H1 (cell line): Measurements from ENCODE around the gene TMEM117. TPM values are rescaled to one million over a fixed set of nuclear protein-coding genes. Genes with fewer than 3 reads are reported as not detected.

Source experiments
- CTCF ChIA-PET: fragments of 300-600 bp; sonication (Branson Sonifier 250); formaldehyde crosslinking; loops from one replicate; lab custom pipeline; 2021; ENCODE audit not compliant: partially characterized antibody; lab: Charles Lee
- POLR2A ChIA-PET: fragments of 300-600 bp; sonication (Branson Sonifier 250); formaldehyde crosslinking; loops from one replicate; lab custom pipeline; 2021; ENCODE audit warnings: inconsistent platforms; ENCODE audit not compliant: partially characterized antibody; lab: Charles Lee
- DNase-seq, 2 experiments: peaks; one replicate each; pipeline versions ENCODE4 v3.0.0 to v3.0.0-alpha.2; 2010 to 2022; ENCODE audit warnings: low spot score in 2 of 2, low read depth in 1 of 2, mixed read lengths in 1 of 2
- FAIRE-seq: peaks from 2 replicates; lab custom pipeline; 2011; peaks lifted over from hg19 to GRCh38; lab: Jason Lieb, UNC
- H2AFZ ChIP-seq: 2 replicates; pipeline ENCODE4 v1.8.1; 2012; ENCODE audit warnings: low read length, inconsistent platforms
- H2AK5ac ChIP-seq: 2 replicates; pipeline ENCODE4 v1.6.1; 2013; ENCODE audit warnings: low read depth, low read length
- H2BK120ac ChIP-seq: replicated peaks from 2 replicates; pipeline ENCODE3; 2013; ENCODE audit warnings: low read depth, low read length, inconsistent platforms
- H2BK12ac ChIP-seq: 2 replicates; pipeline ENCODE4 v1.6.1; 2013; ENCODE audit warnings: low read depth, low read length
- H2BK15ac ChIP-seq: 2 replicates; pipeline ENCODE4 v1.6.1; 2013; ENCODE audit warnings: low read length
- H2BK20ac ChIP-seq: 2 replicates; pipeline ENCODE4 v1.6.1; 2013; ENCODE audit warnings: low read length
- H2BK5ac ChIP-seq: 2 replicates; pipeline ENCODE4 v1.6.1; 2013; ENCODE audit warnings: low read depth, low read length
- H3K14ac ChIP-seq: 2 replicates; pipeline ENCODE4 v1.6.1; 2013; ENCODE audit warnings: inconsistent platforms; ENCODE audit not compliant: insufficient read length
- H3K18ac ChIP-seq: 2 replicates; pipeline ENCODE4 v1.6.1; 2013; ENCODE audit warnings: low read length; ENCODE audit errors: extremely low read depth
- H3K23ac ChIP-seq: 2 replicates; pipeline ENCODE4 v1.6.1; 2013; ENCODE audit warnings: inconsistent platforms; ENCODE audit not compliant: insufficient read length
- H3K23me2 ChIP-seq: 2 replicates; pipeline ENCODE4 v1.6.1; 2013; ENCODE audit warnings: low read depth, low read length
- H3K27ac ChIP-seq: 2 replicates; pipeline ENCODE4 v1.6.1; 2011; ENCODE audit warnings: low read depth, low read length, inconsistent platforms
- H3K27me3 ChIP-seq, 4 experiments: replicated peaks in 1 of 4; 1 replicate in 1 of 4; 2 replicates in 3 of 4; pipeline versions ENCODE4 v1.6.1 to v1.8.1; 2011 to 2013; ENCODE audit warnings: low read length in 3 of 4, mild to moderate bottlenecking in 3 of 4, inconsistent platforms in 2 of 4, mixed read lengths in 2 of 4, moderate library complexity in 1 of 4; ENCODE audit not compliant: control insufficient read depth in 3 of 4, insufficient read depth in 3 of 4; ENCODE audit errors: extremely low read depth in 1 of 4
- H3K36me3 ChIP-seq, 4 experiments: 2 replicates each; pipeline versions ENCODE4 v1.6.1 to v1.8.1; 2011 to 2013; ENCODE audit warnings: mild to moderate bottlenecking in 4 of 4, low read length in 3 of 4, moderate library complexity in 2 of 4, control low read depth in 1 of 4, inconsistent platforms in 1 of 4; ENCODE audit not compliant: insufficient read depth in 4 of 4, control insufficient read depth in 2 of 4
- H3K4ac ChIP-seq: replicated peaks from 2 replicates; pipeline ENCODE3; 2013; ENCODE audit warnings: low read length, low read depth, mixed read lengths, inconsistent platforms; ENCODE audit not compliant: insufficient read length
- H3K4me1 ChIP-seq, 4 experiments: replicated peaks in 1 of 4; 1 replicate in 1 of 4; 2 replicates in 3 of 4; pipeline versions ENCODE4 v1.6.1 to v1.8.1; 2011 to 2013; ENCODE audit warnings: low read length in 3 of 4, inconsistent platforms in 2 of 4, mixed read lengths in 1 of 4; ENCODE audit not compliant: insufficient read depth in 4 of 4, control insufficient read depth in 3 of 4
- H3K4me2 ChIP-seq, 2 experiments: 2 replicates each; pipeline versions ENCODE4 v1.6.1 to v1.8.1; 2011 to 2013; ENCODE audit warnings: low read depth in 2 of 2, low read length in 2 of 2, control low read depth in 1 of 2, inconsistent platforms in 1 of 2, mild to moderate bottlenecking in 1 of 2; ENCODE audit not compliant: insufficient read depth in 1 of 2
- H3K4me3 ChIP-seq, 4 experiments: fragments of 200-600, 300-600 bp in 1 of 4; sonication (generic), shearing (Covaris generic), sonication (Bioruptor Twin) in 1 of 4; 2 replicates each; pipeline versions ENCODE4 v1.5.1 to v1.8.1; 2011 to 2016; ENCODE audit warnings: low read length in 4 of 4, low read depth in 3 of 4, control low read depth in 2 of 4, inconsistent platforms in 2 of 4, mild to moderate bottlenecking in 2 of 4, mixed read lengths in 1 of 4, moderate library complexity in 1 of 4; ENCODE audit not compliant: insufficient read depth in 2 of 4; ENCODE audit errors: extremely low read depth in 1 of 4
- H3K56ac ChIP-seq: replicated peaks from 2 replicates; pipeline ENCODE3; 2013; ENCODE audit warnings: low read depth, mild to moderate bottlenecking, mixed read lengths, low read length, inconsistent platforms; ENCODE audit not compliant: insufficient read length
- H3K79me1 ChIP-seq: 2 replicates; pipeline ENCODE4 v1.6.1; 2013; ENCODE audit warnings: low read depth, low read length, control low read depth
- H3K79me2 ChIP-seq, 2 experiments: 2 replicates each; pipeline versions ENCODE4 v1.6.1 to v1.8.1; 2012 to 2013; ENCODE audit warnings: low read length in 2 of 2, mild to moderate bottlenecking in 2 of 2, inconsistent platforms in 1 of 2; ENCODE audit not compliant: insufficient read depth in 2 of 2, control insufficient read depth in 1 of 2
- H3K9ac ChIP-seq, 4 experiments: replicated peaks in 1 of 4; 1 replicate in 1 of 4; 2 replicates in 3 of 4; pipeline versions ENCODE4 v1.6.1 to v1.8.1; 2011 to 2013; ENCODE audit warnings: low read depth in 3 of 4, low read length in 3 of 4, control low read depth in 2 of 4, mild to moderate bottlenecking in 2 of 4, moderate library complexity in 2 of 4, inconsistent platforms in 1 of 4; ENCODE audit errors: extremely low read depth in 1 of 4
- H3K9me3 ChIP-seq, 2 experiments: 2 replicates each; pipeline versions ENCODE4 v1.6.1 to v1.8.1; 2012 to 2013; ENCODE audit warnings: mild to moderate bottlenecking in 2 of 2, moderate library complexity in 2 of 2, control low read depth in 1 of 2, inconsistent platforms in 1 of 2, low read depth in 1 of 2, low read length in 1 of 2, mixed read lengths in 1 of 2; ENCODE audit not compliant: insufficient read depth in 2 of 2
- H4K20me1 ChIP-seq, 2 experiments: replicated peaks in 1 of 2; 2 replicates each; pipeline versions ENCODE3 to v1.8.1; 2011 to 2013; ENCODE audit warnings: inconsistent platforms in 2 of 2, low read length in 2 of 2, mild to moderate bottlenecking in 1 of 2; ENCODE audit not compliant: insufficient read depth in 2 of 2, control insufficient read depth in 1 of 2
- H4K5ac ChIP-seq: 2 replicates; pipeline ENCODE4 v1.6.1; 2013; ENCODE audit warnings: low read length, low read depth, mixed read lengths, inconsistent platforms; ENCODE audit not compliant: insufficient read length
- H4K8ac ChIP-seq: 2 replicates; pipeline ENCODE4 v1.8.0; 2013; ENCODE audit warnings: mild to moderate bottlenecking, moderate library complexity, low read length, inconsistent platforms; ENCODE audit not compliant: insufficient read depth; ENCODE audit errors: extremely low read depth
- H4K91ac ChIP-seq: replicated peaks from 2 replicates; pipeline ENCODE3; 2013; ENCODE audit warnings: low read length, mixed read lengths, inconsistent platforms; ENCODE audit not compliant: insufficient read length
- ATF3 ChIP-seq: IDR thresholded peaks from 2 replicates; pipeline ENCODE4 v1.6.1; 2011; ENCODE audit warnings: low read depth, mild to moderate bottlenecking, low read length; ENCODE audit not compliant: insufficient read depth
- BRCA1 ChIP-seq: IDR thresholded peaks from 2 replicates; pipeline ENCODE4 v1.6.1; 2012; ENCODE audit warnings: low read depth, low read length, improper control_type of control experiment
- CBX5 ChIP-seq: fragments of 300-800, 300-1000 bp; sonication (generic); IDR thresholded peaks from 2 replicates; pipeline ENCODE4 v1.7.1; 2016; ENCODE audit warnings: antibody characterized with exemption, low read length, low read depth
- HDAC2 ChIP-seq, 2 experiments: fragments of 300-600 bp in 1 of 2; sonication (generic) in 1 of 2; IDR thresholded peaks; 2 replicates each; pipeline ENCODE4 v1.6.1; 2011 to 2012; ENCODE audit warnings: low read depth in 2 of 2, low read length in 2 of 2, mild to moderate bottlenecking in 2 of 2, moderate library complexity in 2 of 2, borderline replicate concordance in 1 of 2, inconsistent platforms in 1 of 2
- NRF1 ChIP-seq: IDR thresholded peaks from 2 replicates; pipeline ENCODE4 v1.6.1; 2011; ENCODE audit warnings: mild to moderate bottlenecking, low read depth, low read length, improper control_type of control experiment
- RXRA ChIP-seq: IDR thresholded peaks from 2 replicates; pipeline ENCODE4 v1.6.1; 2011; ENCODE audit warnings: low read depth, mild to moderate bottlenecking, low read length, moderate library complexity; ENCODE audit not compliant: insufficient read depth
- ZNF274 ChIP-seq: IDR thresholded peaks from 2 replicates; pipeline ENCODE4 v1.7.0; 2012; ENCODE audit warnings: low read length, borderline replicate concordance; ENCODE audit errors: extremely low read depth
- WGBS, 2 experiments: shearing (Covaris generic) in 1 of 2; methylation state at CpG; one replicate each; pipeline versions ENCODE4 v1.1.6 to v1.1.7; 2013 to 2015; ENCODE audit warnings: low lambda C conversion rate in 2 of 2, mixed read lengths in 2 of 2, inconsistent platforms in 1 of 2, low coverage in 1 of 2, missing lambda C conversion rate in 1 of 2; ENCODE audit not compliant: insufficient replicate concordance in 2 of 2, insufficient coverage in 1 of 2, insufficient read length in 1 of 2; ENCODE audit errors: extremely low coverage in 1 of 2, missing lambda C conversion rate in 1 of 2; 5-methylcytosine and 5-hydroxymethylcytosine counted together
- polyA plus RNA-seq, 7 experiments: library from polyadenylated mRNA; depleted of rRNA in 3 of 7; stranded (reverse) in 5 of 7; unstranded in 2 of 7; fragments of >200 nt in 5 of 7; fragments of 200-250 nt in 2 of 7; gene quantifications; 1 replicate in 5 of 7; 2 replicates in 1 of 7; 4 replicates in 1 of 7; pipeline versions ENCODE4 v1.2.1 to v1.2.3, GENCODE V29; 2011 to 2013; ENCODE audit warnings: missing spikeins in 2 of 7, mixed read lengths in 2 of 7
- total RNA-seq: library from RNA; stranded (reverse); fragmentation: NEBNext Ultra II Directional; extraction: Animal tissue kit (Norgen Biotek cat#: 25700); gene quantifications from 2 replicates; pipeline ENCODE4 v1.2.1, GENCODE V29; 2021

The TMEM117 gene
- total and polyA plus RNA-seq, 2 of the 8 experiments (the other 6 are each of a cell fraction or from before 2014, with no cell fraction given), result 0.80 to 1.4 TPM

GRCh38 chr12:43872396-43872795 lies 36.5 kb downstream of the TMEM117 start:
- H2BK15ac ChIP-seq, result no peak overlapping the region
- no peak overlapping the region for H3K56ac ChIP-seq
- H3K9ac ChIP-seq, result no peak overlapping the region
- H3K79me2 ChIP-seq, result no peaks in the 10 kb centered on the region
- FAIRE-seq (no peak), DNase-seq (no peak)
- no peak overlapping the region for H3K27ac ChIP-seq
- no peaks in the 10 kb centered on the region for H3K36me3 ChIP-seq
- no peaks in the 10 kb centered on the region for H3K4me1 ChIP-seq
- no peak overlapping the region for H2BK120ac ChIP-seq
- H4K20me1 ChIP-seq, result no peaks in the 10 kb centered on the region
- TF ChIP-seq ATF3 (no peak), CBX5 (no peak), RXRA (no peak), ZNF274 (no peak), BRCA1 (no peak), HDAC2 (IDR thresholded peaks at IDR 0.05; ENCODE audit: borderline replicate concordance in 1 of 2, low read depth in 2 of 2, low read length in 2 of 2) (no peak), NRF1 (no peak)
- no peak overlapping the region for H3K4me3 ChIP-seq
- H2BK20ac ChIP-seq, result no peak overlapping the region
- H3K79me1 ChIP-seq, result no peaks in the 10 kb centered on the region
- no peak overlapping the region for H3K4me2 ChIP-seq
- H3K27me3 ChIP-seq, result no peaks in the 10 kb centered on the region
- no peaks in the 10 kb centered on the region; the same call in 1 of the 2 replicates for H3K23me2 ChIP-seq
- POLR2A ChIA-PET, result interaction anchor here (1.5 kb wide), 1 partner anchor 66 kb away, joined by 4 read pairs; the partner anchor contains the start of gene TWF1
- 95% methylated on average over 2 of the region's 2 CpGs; no CpG with 5 or more reads in 1 of the 2 experiments for WGBS, 2 experiments
- H2BK5ac ChIP-seq, result no peak overlapping the region
- no peak overlapping the region for H3K23ac ChIP-seq
- no peak overlapping the region for H3K18ac ChIP-seq
- H3K14ac ChIP-seq, result no peak overlapping the region
- H4K5ac ChIP-seq, result no peak overlapping the region
- no peak overlapping the region for H2AK5ac ChIP-seq
- H3K9me3 ChIP-seq, result no peaks in the 10 kb centered on the region
- no peak overlapping the region for H4K91ac ChIP-seq
- no peak overlapping the region for H2AFZ ChIP-seq
- CTCF ChIA-PET, result interaction anchor here (0.9 to 3.7 kb wide), 6 partner anchors 10 to 104 kb away, joined by 3 to 17 read pairs (median 3); partner anchors contain the start of gene TWF1
- H3K4ac ChIP-seq, result no peak overlapping the region
- H2BK12ac ChIP-seq, result no peak overlapping the region
- H4K8ac ChIP-seq, result no peak overlapping the region
